K562 (cell line): ENCODE results near the gene C16orf92. TPM values are rescaled to one million over a fixed set of nuclear protein-coding genes. Genes with fewer than 3 reads are reported as not detected.

Experiments used
- ATF6 ChIP-seq: sonication (generic); formaldehyde crosslinking; IDR thresholded peaks from 2 replicates; pipeline ENCODE4 v1.4.0; 2020; ENCODE audit warnings: mild to moderate bottlenecking, missing genetic modification reagents
- EHMT2 ChIP-seq: fragments of 450-650 bp; IDR thresholded peaks from 2 replicates; pipeline ENCODE4 v1.6.1; 2018; ENCODE audit warnings: antibody characterized with exemption
- MCM2 ChIP-seq: fragments of 450-650 bp; IDR thresholded peaks from 2 replicates; pipeline ENCODE4 v1.6.1; 2017; ENCODE audit warnings: low read depth, mild to moderate bottlenecking
- NEUROD1 ChIP-seq: fragments of 150-350 bp; IDR thresholded peaks from 2 replicates; pipeline ENCODE4 v1.6.1; 2014; ENCODE audit warnings: borderline replicate concordance, low read length, low read depth; ENCODE audit not compliant: partially characterized antibody
- NONO ChIP-seq, 2 experiments: fragments of 200-400 bp in 1 of 2; fragments of 450-650 bp in 1 of 2; formaldehyde crosslinking in 1 of 2; IDR thresholded peaks; 2 replicates each; pipeline ENCODE4 v1.6.1; 2017; ENCODE audit warnings: low read depth in 2 of 2, mild to moderate bottlenecking in 2 of 2, moderate library complexity in 2 of 2, low read length in 1 of 2
- NR3C1 ChIP-seq: sonication (generic); formaldehyde crosslinking; IDR thresholded peaks from 2 replicates; pipeline ENCODE4 v1.8.1; 2022; ENCODE audit warnings: missing genetic modification reagents
- PCBP1 ChIP-seq: fragments of 200-400 bp; formaldehyde crosslinking; IDR thresholded peaks from 2 replicates; pipeline ENCODE4 v1.6.1; 2018; ENCODE audit warnings: mild to moderate bottlenecking, low read depth, low read length; ENCODE audit not compliant: poor library complexity, severe bottlenecking
- SNIP1 ChIP-seq: fragments of 450-650 bp; IDR thresholded peaks from 2 replicates; pipeline ENCODE4 v1.7.1; 2017; ENCODE audit warnings: low read depth, mild to moderate bottlenecking
- STAT6 ChIP-seq: sonication (generic); formaldehyde crosslinking; IDR thresholded peaks from 2 replicates; pipeline ENCODE4 v1.8.1; 2023; ENCODE audit warnings: mild to moderate bottlenecking, missing genetic modification reagents
- TRIM28 ChIP-seq: fragments of 450-650 bp; IDR thresholded peaks from 2 replicates; pipeline ENCODE4 v1.6.1; 2017
- ZNF197 ChIP-seq: fragments of 200-800 bp; sonication (Bioruptor generic); IDR thresholded peaks from 2 replicates; pipeline ENCODE4 v1.6.1; 2016; ENCODE audit warnings: low read depth, missing genetic modification characterization, missing compliant biosample characterization
- ZNF57 ChIP-seq: fragments of 450-650 bp; formaldehyde crosslinking; IDR thresholded peaks from 2 replicates; pipeline ENCODE4 v1.4.0; 2020; ENCODE audit warnings: mild to moderate bottlenecking, moderate library complexity
- ZNF668 ChIP-seq: fragments of 250-450 bp; sonication (Bioruptor Pico); IDR thresholded peaks from 2 replicates; pipeline ENCODE4 v1.8.0; 2022; ENCODE audit warnings: mild to moderate bottlenecking, inconsistent platforms
- polyA plus RNA-seq, 8 experiments: library from polyadenylated mRNA; depleted of rRNA in 4 of 8; stranded (reverse) in 5 of 8; unstranded in 3 of 8; fragments of >200 nt; fragmentation: Nextera tagmentation in 2 of 8; fragmentation: Illumina TruSeq in 1 of 8; extraction: Ambion mirVana in 2 of 8; extraction: Trizol in 1 of 8; gene quantifications; 2 replicates each; pipeline versions ENCODE4 v1.2.1 to v1.2.3, GENCODE V29; 2011 to 2014; ENCODE audit warnings: inconsistent platforms in 1 of 8, missing spikeins in 1 of 8
- total RNA-seq, 7 experiments: library from RNA; depleted of rRNA in 6 of 7; stranded (reverse); fragments of >200 nt in 6 of 7; fragmentation: Illumina TruSeq in 2 of 7; extraction: Trizol in 2 of 7; gene quantifications; 2 replicates each; pipeline versions ENCODE4 v1.2.1 to v1.2.3, GENCODE V29; 2011 to 2021; ENCODE audit warnings: low replicate concordance in 1 of 7
- TF ChIP-seq, protein P1 (sequence below): sonication (generic); formaldehyde crosslinking; IDR thresholded peaks from 2 replicates; pipeline ENCODE4 v1.8.0; 2023; ENCODE audit warnings: missing genetic modification reagents, mild to moderate bottlenecking, borderline replicate concordance
- TF ChIP-seq, protein P2 (sequence below): fragments of 250-450 bp; sonication (Bioruptor Pico); IDR thresholded peaks from 2 replicates; pipeline ENCODE4 v1.5.0; 2020; ENCODE audit warnings: mild to moderate bottlenecking, borderline replicate concordance

Gene C16orf92
- total and polyA plus RNA-seq, 9 of the 15 experiments (the other 6 are each of a cell fraction or from before 2014, with no cell fraction given): not detected

DNA sequence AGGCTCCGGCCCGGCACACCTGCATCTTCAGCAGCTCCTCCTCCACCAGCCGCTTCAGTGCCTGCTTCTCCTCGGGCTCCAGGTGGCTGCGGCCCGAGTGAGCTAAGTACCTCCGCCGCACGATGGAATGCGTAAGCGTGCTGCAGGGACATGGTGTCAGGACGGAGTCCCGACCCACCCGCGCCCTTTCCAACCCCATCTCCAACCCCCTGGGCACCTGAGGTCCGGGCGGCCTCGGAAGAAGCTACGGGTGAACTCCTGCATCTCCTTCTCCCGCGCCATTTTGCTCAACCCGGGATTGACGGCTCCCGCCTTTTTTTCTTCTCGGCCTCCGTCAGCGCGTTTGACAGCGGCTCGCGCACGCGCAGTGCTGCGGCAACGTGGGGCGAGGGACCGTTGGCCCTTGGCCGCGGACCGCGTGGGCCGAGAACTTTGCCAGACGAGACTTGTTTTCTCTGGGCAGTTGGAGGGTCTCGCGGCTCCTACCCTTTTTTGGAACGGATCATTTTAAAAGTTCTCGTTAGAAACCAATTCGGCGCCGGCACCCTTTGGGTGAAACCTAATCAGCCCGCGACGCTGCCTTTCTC lies 27.6 kb upstream of the C16orf92 start, which contains the start of gene HIRIP3 (continued):
- TF ChIP-seq NR3C1 (CRISPR knock-in tag): 0 out of 2 replicates have a peak, but pooled peaks have one; percentile 21
- no peak for TF ChIP-seq SNIP1
- TF ChIP-seq ZNF197: 0 out of 2 replicates have a peak, but pooled peaks have one; percentile 31
- TF ChIP-seq EHMT2: no peak
- TF ChIP-seq PCBP1: no peak
- TF ChIP-seq, protein P1, sequence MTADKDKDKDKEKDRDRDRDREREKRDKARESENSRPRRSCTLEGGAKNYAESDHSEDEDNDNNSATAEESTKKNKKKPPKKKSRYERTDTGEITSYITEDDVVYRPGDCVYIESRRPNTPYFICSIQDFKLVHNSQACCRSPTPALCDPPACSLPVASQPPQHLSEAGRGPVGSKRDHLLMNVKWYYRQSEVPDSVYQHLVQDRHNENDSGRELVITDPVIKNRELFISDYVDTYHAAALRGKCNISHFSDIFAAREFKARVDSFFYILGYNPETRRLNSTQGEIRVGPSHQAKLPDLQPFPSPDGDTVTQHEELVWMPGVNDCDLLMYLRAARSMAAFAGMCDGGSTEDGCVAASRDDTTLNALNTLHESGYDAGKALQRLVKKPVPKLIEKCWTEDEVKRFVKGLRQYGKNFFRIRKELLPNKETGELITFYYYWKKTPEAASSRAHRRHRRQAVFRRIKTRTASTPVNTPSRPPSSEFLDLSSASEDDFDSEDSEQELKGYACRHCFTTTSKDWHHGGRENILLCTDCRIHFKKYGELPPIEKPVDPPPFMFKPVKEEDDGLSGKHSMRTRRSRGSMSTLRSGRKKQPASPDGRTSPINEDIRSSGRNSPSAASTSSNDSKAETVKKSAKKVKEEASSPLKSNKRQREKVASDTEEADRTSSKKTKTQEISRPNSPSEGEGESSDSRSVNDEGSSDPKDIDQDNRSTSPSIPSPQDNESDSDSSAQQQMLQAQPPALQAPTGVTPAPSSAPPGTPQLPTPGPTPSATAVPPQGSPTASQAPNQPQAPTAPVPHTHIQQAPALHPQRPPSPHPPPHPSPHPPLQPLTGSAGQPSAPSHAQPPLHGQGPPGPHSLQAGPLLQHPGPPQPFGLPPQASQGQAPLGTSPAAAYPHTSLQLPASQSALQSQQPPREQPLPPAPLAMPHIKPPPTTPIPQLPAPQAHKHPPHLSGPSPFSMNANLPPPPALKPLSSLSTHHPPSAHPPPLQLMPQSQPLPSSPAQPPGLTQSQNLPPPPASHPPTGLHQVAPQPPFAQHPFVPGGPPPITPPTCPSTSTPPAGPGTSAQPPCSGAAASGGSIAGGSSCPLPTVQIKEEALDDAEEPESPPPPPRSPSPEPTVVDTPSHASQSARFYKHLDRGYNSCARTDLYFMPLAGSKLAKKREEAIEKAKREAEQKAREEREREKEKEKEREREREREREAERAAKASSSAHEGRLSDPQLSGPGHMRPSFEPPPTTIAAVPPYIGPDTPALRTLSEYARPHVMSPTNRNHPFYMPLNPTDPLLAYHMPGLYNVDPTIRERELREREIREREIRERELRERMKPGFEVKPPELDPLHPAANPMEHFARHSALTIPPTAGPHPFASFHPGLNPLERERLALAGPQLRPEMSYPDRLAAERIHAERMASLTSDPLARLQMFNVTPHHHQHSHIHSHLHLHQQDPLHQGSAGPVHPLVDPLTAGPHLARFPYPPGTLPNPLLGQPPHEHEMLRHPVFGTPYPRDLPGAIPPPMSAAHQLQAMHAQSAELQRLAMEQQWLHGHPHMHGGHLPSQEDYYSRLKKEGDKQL (CRISPR knock-in tag): no peak
- no peak for TF ChIP-seq ZNF668 (CRISPR knock-in tag)
- TF ChIP-seq, protein P2, sequence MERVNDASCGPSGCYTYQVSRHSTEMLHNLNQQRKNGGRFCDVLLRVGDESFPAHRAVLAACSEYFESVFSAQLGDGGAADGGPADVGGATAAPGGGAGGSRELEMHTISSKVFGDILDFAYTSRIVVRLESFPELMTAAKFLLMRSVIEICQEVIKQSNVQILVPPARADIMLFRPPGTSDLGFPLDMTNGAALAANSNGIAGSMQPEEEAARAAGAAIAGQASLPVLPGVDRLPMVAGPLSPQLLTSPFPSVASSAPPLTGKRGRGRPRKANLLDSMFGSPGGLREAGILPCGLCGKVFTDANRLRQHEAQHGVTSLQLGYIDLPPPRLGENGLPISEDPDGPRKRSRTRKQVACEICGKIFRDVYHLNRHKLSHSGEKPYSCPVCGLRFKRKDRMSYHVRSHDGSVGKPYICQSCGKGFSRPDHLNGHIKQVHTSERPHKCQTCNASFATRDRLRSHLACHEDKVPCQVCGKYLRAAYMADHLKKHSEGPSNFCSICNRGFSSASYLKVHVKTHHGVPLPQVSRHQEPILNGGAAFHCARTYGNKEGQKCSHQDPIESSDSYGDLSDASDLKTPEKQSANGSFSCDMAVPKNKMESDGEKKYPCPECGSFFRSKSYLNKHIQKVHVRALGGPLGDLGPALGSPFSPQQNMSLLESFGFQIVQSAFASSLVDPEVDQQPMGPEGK: no peak
- TF ChIP-seq TRIM28: no peak
- no peak for TF ChIP-seq ZNF57 (CRISPR knock-in tag)
- no peak; the same call in 1 of the 2 replicates for TF ChIP-seq STAT6 (CRISPR knock-in tag)
- TF ChIP-seq NEUROD1: no peak
- TF ChIP-seq NONO (IDR thresholded peaks at IDR 0.05; ENCODE audit: low read depth in 2 of 2, low read length in 1 of 2): no peak
- no peak for TF ChIP-seq MCM2
- peak; percentile 94 for TF ChIP-seq ATF6 (CRISPR knock-in tag)
